Bronchial epithelial cell (primary cell): ENCODE results near the gene PPP6R2. TPM values are rescaled to one million over a fixed set of nuclear protein-coding genes. Genes with fewer than 3 reads are reported as not detected.
"Not testable (repeated sequence)": the region's sequence is repeated elsewhere in the genome, so short reads cannot be mapped to it uniquely, and the experiment has no call there.

Experiments used
- DNase-seq: peaks from one replicate; pipeline ENCODE4 v3.0.0-alpha.2; 2010; ENCODE audit warnings: low read depth
- FAIRE-seq: peaks from 2 replicates; lab custom pipeline; 2011; peaks lifted over from hg19 to GRCh38; lab: Jason Lieb, UNC
- H3K27me3 ChIP-seq: 2 replicates; pipeline ENCODE4 v1.5.1; 2011; ENCODE audit warnings: low read length; ENCODE audit not compliant: control insufficient read depth, insufficient read depth
- H3K36me3 ChIP-seq: 2 replicates; pipeline ENCODE4 v1.5.1; 2011; ENCODE audit warnings: low read length; ENCODE audit not compliant: control insufficient read depth, insufficient read depth
- H3K4me3 ChIP-seq: 2 replicates; pipeline ENCODE4 v1.5.1; 2011; ENCODE audit warnings: mild to moderate bottlenecking, low read depth, low read length, control low read depth
- CTCF ChIP-seq: IDR thresholded peaks from 2 replicates; pipeline ENCODE4 v1.5.1; 2011; ENCODE audit warnings: mild to moderate bottlenecking, moderate library complexity, low read length, control low read depth, inconsistent platforms; ENCODE audit not compliant: insufficient read depth, severe bottlenecking
- total RNA-seq: library from RNA; depleted of rRNA; stranded (reverse); fragments of >200 nt; gene quantifications from 2 replicates; pipeline ENCODE4 v1.2.1, GENCODE V29; 2014

The PPP6R2 gene
- total RNA-seq, 1 donor from 2014 or later: 50.5 TPM

GRCh38 chr22:50367778-50368500 lies 24.8 kb downstream of the PPP6R2 start:
- H3K27me3 ChIP-seq: no peaks in the 10 kb centered on the region
- FAIRE-seq (no peak), DNase-seq (no peak)
- H3K36me3 ChIP-seq: peaks cover 2% of the 10 kb centered on the region
- no peak overlapping the region for H3K4me3 ChIP-seq
- TF ChIP-seq CTCF: no peak

- DNase-seq (no peak), FAIRE-seq (no peak)
- H3K27me3 ChIP-seq: no peaks in the 10 kb centered on the region
- H3K4me3 ChIP-seq: no peak overlapping the region
- no peak for TF ChIP-seq CTCF
- peaks cover 4% of the 10 kb centered on the region for H3K36me3 ChIP-seq
Measured at GRCh38 chr22:50371101-50371648, 28.0 kb downstream of the PPP6R2 start.

- no peak for FAIRE-seq
- Histone ChIP-seq H3K36me3 (peaks cover 3% of the 10 kb centered on the region), H3K27me3 (no peaks in the 10 kb centered on the region), H3K4me3 (no peak overlapping the region)
- TF ChIP-seq CTCF: no peak
- DNase-seq: peak; percentile 22
Measured at GRCh38 chr22:50376085-50376651, 33.0 kb downstream of the PPP6R2 start.

- not testable (repeated sequence) for FAIRE-seq, DNase-seq, H3K4me3 ChIP-seq, H3K27me3 ChIP-seq, H3K36me3 ChIP-seq
Measured at GRCh38 chr22:50381021-50381555, 38.0 kb downstream of the PPP6R2 start.

GRCh38 chr22:50396751-50397370 lies 53.7 kb downstream of the PPP6R2 start:
- FAIRE-seq (no peak), DNase-seq (no peak)
- H3K36me3 ChIP-seq: peaks cover 10% of the 10 kb centered on the region
- no peaks in the 10 kb centered on the region for H3K27me3 ChIP-seq
- no peak for TF ChIP-seq CTCF
- H3K4me3 ChIP-seq: no peak overlapping the region

- peaks cover 10% of the 10 kb centered on the region for H3K36me3 ChIP-seq
- not testable (repeated sequence) for H3K4me3 ChIP-seq, FAIRE-seq, H3K27me3 ChIP-seq, DNase-seq
Measured at GRCh38 chr22:50397371-50398060, 54.4 kb downstream of the PPP6R2 start.
